GM23338 (cell line): Measurements from ENCODE around the gene CCAR1. TPM values are rescaled to one million over a fixed set of nuclear protein-coding genes. Genes with fewer than 3 reads are reported as not detected.

Experiments
- ATAC-seq: fragments of 200-7000 bp; cut with Tn5 transposase; 3 replicates; pipeline ENCODE4 v1.9.1; 2020
- DNase-seq: peaks from one replicate; pipeline ENCODE4 v3.0.0-alpha.2; 2015; ENCODE audit warnings: low spot score
- H2AFZ ChIP-seq: fragments of 200-600 bp; sonication (generic); 2 replicates; pipeline ENCODE4 v1.8.0; 2016; ENCODE audit warnings: antibody characterized with exemption, mild to moderate bottlenecking, moderate library complexity
- H3F3A ChIP-seq: fragments of 200-600 bp; sonication (generic); replicated peaks from 2 replicates; pipeline ENCODE4 v1.8.0; 2017; ENCODE audit warnings: antibody characterized with exemption, mixed run types, low read depth
- H3K27ac ChIP-seq: fragments of 200-600 bp; sonication (generic); 2 replicates; pipeline ENCODE4 v1.6.1; 2016; ENCODE audit warnings: low read depth
- H3K27me3 ChIP-seq: fragments of 200-600 bp; sonication (generic); 2 replicates; pipeline ENCODE4 v1.8.0; 2016; ENCODE audit warnings: mild to moderate bottlenecking, mixed run types, moderate library complexity; ENCODE audit not compliant: insufficient read depth
- H3K36me3 ChIP-seq: fragments of 200-600 bp; sonication (generic); 2 replicates; pipeline ENCODE4 v1.8.0; 2016; ENCODE audit warnings: mild to moderate bottlenecking; ENCODE audit not compliant: insufficient read depth
- H3K4me1 ChIP-seq: fragments of 200-600 bp; sonication (generic); 2 replicates; pipeline ENCODE4 v1.8.0; 2016; ENCODE audit warnings: mild to moderate bottlenecking, moderate library complexity; ENCODE audit not compliant: insufficient read depth
- H3K4me2 ChIP-seq: fragments of 200-600 bp; sonication (generic); 2 replicates; pipeline ENCODE4 v1.7.1; 2017; ENCODE audit warnings: mixed run types
- H3K4me3 ChIP-seq: fragments of 200-600 bp; sonication (generic); 2 replicates; pipeline ENCODE4 v1.6.1; 2016; ENCODE audit warnings: mixed run types
- H3K79me2 ChIP-seq: fragments of 200-600 bp; sonication (generic); replicated peaks from 2 replicates; pipeline ENCODE4 v1.8.0; 2017; ENCODE audit warnings: mild to moderate bottlenecking; ENCODE audit not compliant: insufficient read depth
- H3K9me2 ChIP-seq: fragments of 200-600 bp; sonication (generic); 2 replicates; pipeline ENCODE4 v1.8.0; 2017; ENCODE audit not compliant: insufficient read depth
- H4K20me1 ChIP-seq: fragments of 200-600 bp; sonication (generic); replicated peaks from 2 replicates; pipeline ENCODE4 v1.8.0; 2017; ENCODE audit warnings: mild to moderate bottlenecking; ENCODE audit not compliant: insufficient read depth
- H3K27ac Mint-ChIP-seq: 2 replicates; pipeline ENCODE4 v1.8.0; 2020; ENCODE audit warnings: inconsistent platforms, mild to moderate bottlenecking, moderate library complexity, mixed read lengths
- H3K27me3 Mint-ChIP-seq: 3 replicates; pipeline ENCODE4 v1.8.0; 2022; ENCODE audit warnings: low read depth, mild to moderate bottlenecking, moderate library complexity, mixed read lengths, inconsistent platforms; ENCODE audit not compliant: insufficient read depth, poor library complexity
- H3K36me3 Mint-ChIP-seq: 3 replicates; pipeline ENCODE4 v1.8.0; 2021; ENCODE audit warnings: low read depth, mild to moderate bottlenecking, inconsistent platforms, moderate library complexity, mixed read lengths
- H3K4me1 Mint-ChIP-seq: 3 replicates; pipeline ENCODE4 v1.8.0; 2020; ENCODE audit warnings: mild to moderate bottlenecking, inconsistent platforms, mixed read lengths
- H3K4me3 Mint-ChIP-seq: 3 replicates; pipeline ENCODE4 v1.8.0; 2021; ENCODE audit warnings: moderate library complexity, mild to moderate bottlenecking, inconsistent platforms, mixed read lengths
- H3K9me3 Mint-ChIP-seq: 3 replicates; pipeline ENCODE4 v1.8.0; 2020; ENCODE audit warnings: moderate library complexity, mild to moderate bottlenecking, inconsistent platforms, mixed read lengths
- CREB1 ChIP-seq: fragments of 250-450 bp; sonication (Bioruptor Pico); IDR thresholded peaks from 2 replicates; pipeline ENCODE4 v1.5.0; 2020; ENCODE audit warnings: low read depth, mild to moderate bottlenecking, moderate library complexity
- EZH2 ChIP-seq: fragments of 200-600 bp; sonication (generic); IDR thresholded peaks from one replicate; pipeline ENCODE4 v1.8.0; 2017; ENCODE audit warnings: antibody characterized with exemption, mild to moderate bottlenecking, low read depth; ENCODE audit not compliant: unreplicated experiment
- EZH2phosphoT487 ChIP-seq: fragments of 200-600 bp; sonication (generic); IDR thresholded peaks from one replicate; pipeline ENCODE4 v1.8.1; 2018; ENCODE audit warnings: antibody characterized with exemption; ENCODE audit not compliant: unreplicated experiment
- JUNB ChIP-seq: IDR thresholded peaks from one replicate; pipeline ENCODE4 v1.6.1; 2016; ENCODE audit warnings: antibody characterized with exemption; ENCODE audit not compliant: unreplicated experiment
- NANOG ChIP-seq: IDR thresholded peaks from 2 replicates; pipeline ENCODE4 v1.6.1; 2016; ENCODE audit warnings: antibody characterized with exemption, borderline replicate concordance
- POLR2AphosphoS5 ChIP-seq: IDR thresholded peaks from 2 replicates; pipeline ENCODE4 v1.6.1; 2016; ENCODE audit warnings: antibody characterized with exemption, low read depth
- STAT1 ChIP-seq: IDR thresholded peaks from one replicate; pipeline ENCODE4 v1.6.1; 2016; ENCODE audit warnings: antibody characterized with exemption; ENCODE audit not compliant: unreplicated experiment
- ZNF114 ChIP-seq: fragments of 250-450 bp; sonication (Bioruptor Pico); IDR thresholded peaks from 2 replicates; pipeline ENCODE4 v1.5.0; 2020; ENCODE audit warnings: mild to moderate bottlenecking, moderate library complexity
- polyA plus RNA-seq: library from polyadenylated mRNA; unstranded; fragments of >200 nt; fragmentation: Nextera tagmentation; extraction: Ambion mirVana; gene quantifications from 2 replicates; pipeline ENCODE4 v1.2.1, GENCODE V29; 2016
- total RNA-seq: library from RNA; depleted of rRNA; stranded (reverse); fragments of >200 nt; shearing (Covaris generic); gene quantifications from 2 replicates; pipeline ENCODE4 v1.2.3, GENCODE V29; 2014
- TF ChIP-seq, protein P1 (sequence below): IDR thresholded peaks from one replicate; pipeline ENCODE4 v1.6.1; 2018; ENCODE audit warnings: antibody characterized with exemption; ENCODE audit not compliant: unreplicated experiment
- TF ChIP-seq, protein P2 (sequence below): IDR thresholded peaks from 2 replicates; pipeline ENCODE4 v1.6.1; 2016; ENCODE audit warnings: antibody characterized with exemption
- TF ChIP-seq, protein P3 (sequence below), 2 experiments: fragments of 200-600 bp in 1 of 2; sonication (generic) in 1 of 2; conservative IDR thresholded peaks; 2 replicates each; pipeline versions ENCODE4 v1.5.1 to v1.6.1; 2016 to 2017; ENCODE audit warnings: antibody characterized with exemption in 2 of 2, low read depth in 2 of 2, mild to moderate bottlenecking in 2 of 2, moderate library complexity in 1 of 2

CCAR1 gene
- total and polyA plus RNA-seq, 2 experiments from 2014 or later: 118 to 121 TPM

DNA sequence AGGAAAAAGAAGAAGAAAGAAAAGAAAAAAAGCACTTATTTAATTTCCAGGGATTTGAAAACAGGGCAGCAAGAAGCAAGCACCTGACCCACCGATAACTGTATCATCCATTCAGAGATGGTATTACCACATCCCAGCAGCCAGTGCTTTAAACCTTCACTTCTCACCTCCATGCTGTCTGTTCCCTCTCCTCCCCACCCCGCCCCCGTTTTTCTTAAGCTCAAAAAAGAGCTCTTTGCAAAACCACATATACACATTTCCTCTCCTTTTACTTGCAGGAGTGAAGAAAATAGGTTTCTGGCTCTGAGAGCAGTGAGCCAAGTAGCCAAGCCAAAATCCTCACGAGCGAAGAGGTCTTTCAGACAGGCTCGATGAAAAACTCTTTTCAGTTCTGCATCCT is 108.5 kb downstream of the CCAR1 start:
- Histone ChIP-seq H3K79me2 (no peaks in the 10 kb centered on the region), H3F3A (peaks cover 12% of the 10 kb centered on the region; the same call in 1 of the 2 replicates), H3K4me3 (no peak overlapping the region), H3K27ac (no peak overlapping the region), H3K4me1 (no peaks in the 10 kb centered on the region), H2AFZ (no peak overlapping the region), H3K36me3 (no peaks in the 10 kb centered on the region), H4K20me1 (no peaks in the 10 kb centered on the region), H3K9me2 (no peaks in the 10 kb centered on the region), H3K4me2 (no peak overlapping the region), H3K27me3 (peaks cover 34% of the 10 kb centered on the region)
- no peaks in the 10 kb centered on the region; the same call in 2 of the 3 replicates for H3K9me3 Mint-ChIP-seq
- no peak overlapping the region for H3K4me3 Mint-ChIP-seq
- DNase-seq (no peak), ATAC-seq (no peak)
- H3K27me3 Mint-ChIP-seq: peaks cover 18% of the 10 kb centered on the region
- H3K4me1 Mint-ChIP-seq: peaks cover 7% of the 10 kb centered on the region; the same call in 1 of the 3 replicates
- no peak overlapping the region for H3K27ac Mint-ChIP-seq
- H3K36me3 Mint-ChIP-seq: no peaks in the 10 kb centered on the region; the same call in 2 of the 3 replicates
- TF ChIP-seq EZH2 (no peak), JUNB (no peak)
- TF ChIP-seq, protein P1, sequence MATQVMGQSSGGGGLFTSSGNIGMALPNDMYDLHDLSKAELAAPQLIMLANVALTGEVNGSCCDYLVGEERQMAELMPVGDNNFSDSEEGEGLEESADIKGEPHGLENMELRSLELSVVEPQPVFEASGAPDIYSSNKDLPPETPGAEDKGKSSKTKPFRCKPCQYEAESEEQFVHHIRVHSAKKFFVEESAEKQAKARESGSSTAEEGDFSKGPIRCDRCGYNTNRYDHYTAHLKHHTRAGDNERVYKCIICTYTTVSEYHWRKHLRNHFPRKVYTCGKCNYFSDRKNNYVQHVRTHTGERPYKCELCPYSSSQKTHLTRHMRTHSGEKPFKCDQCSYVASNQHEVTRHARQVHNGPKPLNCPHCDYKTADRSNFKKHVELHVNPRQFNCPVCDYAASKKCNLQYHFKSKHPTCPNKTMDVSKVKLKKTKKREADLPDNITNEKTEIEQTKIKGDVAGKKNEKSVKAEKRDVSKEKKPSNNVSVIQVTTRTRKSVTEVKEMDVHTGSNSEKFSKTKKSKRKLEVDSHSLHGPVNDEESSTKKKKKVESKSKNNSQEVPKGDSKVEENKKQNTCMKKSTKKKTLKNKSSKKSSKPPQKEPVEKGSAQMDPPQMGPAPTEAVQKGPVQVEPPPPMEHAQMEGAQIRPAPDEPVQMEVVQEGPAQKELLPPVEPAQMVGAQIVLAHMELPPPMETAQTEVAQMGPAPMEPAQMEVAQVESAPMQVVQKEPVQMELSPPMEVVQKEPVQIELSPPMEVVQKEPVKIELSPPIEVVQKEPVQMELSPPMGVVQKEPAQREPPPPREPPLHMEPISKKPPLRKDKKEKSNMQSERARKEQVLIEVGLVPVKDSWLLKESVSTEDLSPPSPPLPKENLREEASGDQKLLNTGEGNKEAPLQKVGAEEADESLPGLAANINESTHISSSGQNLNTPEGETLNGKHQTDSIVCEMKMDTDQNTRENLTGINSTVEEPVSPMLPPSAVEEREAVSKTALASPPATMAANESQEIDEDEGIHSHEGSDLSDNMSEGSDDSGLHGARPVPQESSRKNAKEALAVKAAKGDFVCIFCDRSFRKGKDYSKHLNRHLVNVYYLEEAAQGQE: no peak

DNA sequence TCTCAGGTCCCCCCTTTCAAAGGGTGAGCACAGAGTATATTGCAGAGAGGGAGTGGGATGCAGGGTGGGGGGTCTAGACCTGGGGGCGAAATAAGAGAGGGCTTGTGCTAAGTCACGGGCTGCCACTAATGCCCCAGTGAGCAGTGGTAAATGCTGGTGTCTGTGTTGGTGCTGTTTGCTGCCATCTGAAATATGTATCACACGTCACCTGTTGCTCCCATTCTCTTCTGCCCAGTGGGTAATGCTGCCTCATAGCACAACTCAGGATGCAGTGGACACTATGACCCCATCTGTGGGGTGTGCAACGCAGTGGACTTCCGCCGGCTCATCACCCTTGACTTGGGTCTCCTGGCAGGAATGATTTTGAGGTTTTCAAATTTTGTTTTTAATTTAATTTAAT is 108.9 kb downstream of the CCAR1 start:
- Histone ChIP-seq H3K4me1 (no peaks in the 10 kb centered on the region), H3F3A (peaks cover 12% of the 10 kb centered on the region; the same call in 1 of the 2 replicates), H3K27me3 (peaks cover 34% of the 10 kb centered on the region), H4K20me1 (no peaks in the 10 kb centered on the region), H3K27ac (no peak overlapping the region), H3K36me3 (no peaks in the 10 kb centered on the region), H3K79me2 (no peaks in the 10 kb centered on the region), H3K4me3 (no peak overlapping the region), H3K9me2 (no peaks in the 10 kb centered on the region), H2AFZ (no peak overlapping the region), H3K4me2 (no peak overlapping the region)
- Mint-ChIP-seq H3K36me3 (no peaks in the 10 kb centered on the region; the same call in 2 of the 3 replicates), H3K27ac (no peak overlapping the region), H3K9me3 (no peaks in the 10 kb centered on the region; the same call in 2 of the 3 replicates), H3K4me3 (no peak overlapping the region), H3K27me3 (peaks cover 18% of the 10 kb centered on the region), H3K4me1 (peaks cover 7% of the 10 kb centered on the region; the same call in 1 of the 3 replicates)
- ATAC-seq (no peak), DNase-seq (no peak)
- TF ChIP-seq POLR2AphosphoS5: no peak
- TF ChIP-seq, protein P2, sequence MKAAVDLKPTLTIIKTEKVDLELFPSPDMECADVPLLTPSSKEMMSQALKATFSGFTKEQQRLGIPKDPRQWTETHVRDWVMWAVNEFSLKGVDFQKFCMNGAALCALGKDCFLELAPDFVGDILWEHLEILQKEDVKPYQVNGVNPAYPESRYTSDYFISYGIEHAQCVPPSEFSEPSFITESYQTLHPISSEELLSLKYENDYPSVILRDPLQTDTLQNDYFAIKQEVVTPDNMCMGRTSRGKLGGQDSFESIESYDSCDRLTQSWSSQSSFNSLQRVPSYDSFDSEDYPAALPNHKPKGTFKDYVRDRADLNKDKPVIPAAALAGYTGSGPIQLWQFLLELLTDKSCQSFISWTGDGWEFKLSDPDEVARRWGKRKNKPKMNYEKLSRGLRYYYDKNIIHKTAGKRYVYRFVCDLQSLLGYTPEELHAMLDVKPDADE: no peak
- TF ChIP-seq EZH2: no peak
- TF ChIP-seq NANOG: no peak
- TF ChIP-seq STAT1: no peak
- TF ChIP-seq, protein P3, sequence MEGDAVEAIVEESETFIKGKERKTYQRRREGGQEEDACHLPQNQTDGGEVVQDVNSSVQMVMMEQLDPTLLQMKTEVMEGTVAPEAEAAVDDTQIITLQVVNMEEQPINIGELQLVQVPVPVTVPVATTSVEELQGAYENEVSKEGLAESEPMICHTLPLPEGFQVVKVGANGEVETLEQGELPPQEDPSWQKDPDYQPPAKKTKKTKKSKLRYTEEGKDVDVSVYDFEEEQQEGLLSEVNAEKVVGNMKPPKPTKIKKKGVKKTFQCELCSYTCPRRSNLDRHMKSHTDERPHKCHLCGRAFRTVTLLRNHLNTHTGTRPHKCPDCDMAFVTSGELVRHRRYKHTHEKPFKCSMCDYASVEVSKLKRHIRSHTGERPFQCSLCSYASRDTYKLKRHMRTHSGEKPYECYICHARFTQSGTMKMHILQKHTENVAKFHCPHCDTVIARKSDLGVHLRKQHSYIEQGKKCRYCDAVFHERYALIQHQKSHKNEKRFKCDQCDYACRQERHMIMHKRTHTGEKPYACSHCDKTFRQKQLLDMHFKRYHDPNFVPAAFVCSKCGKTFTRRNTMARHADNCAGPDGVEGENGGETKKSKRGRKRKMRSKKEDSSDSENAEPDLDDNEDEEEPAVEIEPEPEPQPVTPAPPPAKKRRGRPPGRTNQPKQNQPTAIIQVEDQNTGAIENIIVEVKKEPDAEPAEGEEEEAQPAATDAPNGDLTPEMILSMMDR (conservative IDR thresholded peaks at IDR 0.05; ENCODE audit: low read depth in 2 of 2): no peak
- TF ChIP-seq EZH2phosphoT487: no peak
- no peak for TF ChIP-seq ZNF114
- no peak for TF ChIP-seq JUNB
- TF ChIP-seq CREB1: no peak
- TF ChIP-seq, protein P1: no peak
